ENCODE data around the gene SKAP2. TPM values are rescaled to one million over a fixed set of nuclear protein-coding genes. Genes with fewer than 3 reads are reported as not detected.

SKAP2 gene
- total RNA-seq, 2 experiments from 2014 or later: 7.8 to 10.4 TPM

GRCh38 chr7:26794541-26794940, 69.8 kb downstream of the SKAP2 start:
- peaks cover 2% of the 10 kb centered on the region for H3K9me3 Mint-ChIP-seq (ENCODE audit: low read depth)
- H3K27ac Mint-ChIP-seq: no peak overlapping the region
- ATAC-seq (no peak), DNase-seq (no peak)
- intact Hi-C loops (cut with DNase I, micrococcal nuclease): no loop called here
- peaks cover 6% of the 10 kb centered on the region for H3K27me3 Mint-ChIP-seq
- no peak overlapping the region for H3K4me3 Mint-ChIP-seq
- peaks cover 1% of the 10 kb centered on the region for H3K36me3 Mint-ChIP-seq (ENCODE audit: low read depth)
- ChIA-PET CTCF (no interaction called here), POLR2A (no interaction called here)
- H3K4me1 Mint-ChIP-seq: no peaks in the 10 kb centered on the region

GRCh38 chr7:26792576-26792975, 71.8 kb downstream of the SKAP2 start:
- ATAC-seq (no peak), DNase-seq (no peak)
- no peak overlapping the region for H3K4me3 Mint-ChIP-seq
- intact Hi-C loops (cut with DNase I, micrococcal nuclease): no loop called here
- H3K4me1 Mint-ChIP-seq: no peaks in the 10 kb centered on the region
- H3K9me3 Mint-ChIP-seq (ENCODE audit: low read depth): no peaks in the 10 kb centered on the region
- POLR2A ChIA-PET: no interaction called here
- no peaks in the 10 kb centered on the region for H3K36me3 Mint-ChIP-seq (ENCODE audit: low read depth)
- CTCF ChIA-PET: interaction anchor here (0.6 kb wide), 1 partner anchor 733 kb away, joined by 4 read pairs; no protein-coding TSS in a partner anchor
- peaks cover 7% of the 10 kb centered on the region for H3K27me3 Mint-ChIP-seq
- H3K27ac Mint-ChIP-seq: no peak overlapping the region

- Mint-ChIP-seq H3K27ac (no peak overlapping the region), H3K27me3 (peaks cover 7% of the 10 kb centered on the region), H3K9me3 (ENCODE audit: low read depth) (no peaks in the 10 kb centered on the region), H3K36me3 (ENCODE audit: low read depth) (no peaks in the 10 kb centered on the region), H3K4me3 (no peak overlapping the region), H3K4me1 (no peaks in the 10 kb centered on the region)
- ATAC-seq: no peak
- intact Hi-C loops (cut with DNase I, micrococcal nuclease): no loop called here
- CTCF ChIA-PET: no interaction called here
- POLR2A ChIA-PET: no interaction called here
- no peak for DNase-seq
Measured at GRCh38 chr7:26792006-26792405, 72.4 kb downstream of the SKAP2 start.

DNA sequence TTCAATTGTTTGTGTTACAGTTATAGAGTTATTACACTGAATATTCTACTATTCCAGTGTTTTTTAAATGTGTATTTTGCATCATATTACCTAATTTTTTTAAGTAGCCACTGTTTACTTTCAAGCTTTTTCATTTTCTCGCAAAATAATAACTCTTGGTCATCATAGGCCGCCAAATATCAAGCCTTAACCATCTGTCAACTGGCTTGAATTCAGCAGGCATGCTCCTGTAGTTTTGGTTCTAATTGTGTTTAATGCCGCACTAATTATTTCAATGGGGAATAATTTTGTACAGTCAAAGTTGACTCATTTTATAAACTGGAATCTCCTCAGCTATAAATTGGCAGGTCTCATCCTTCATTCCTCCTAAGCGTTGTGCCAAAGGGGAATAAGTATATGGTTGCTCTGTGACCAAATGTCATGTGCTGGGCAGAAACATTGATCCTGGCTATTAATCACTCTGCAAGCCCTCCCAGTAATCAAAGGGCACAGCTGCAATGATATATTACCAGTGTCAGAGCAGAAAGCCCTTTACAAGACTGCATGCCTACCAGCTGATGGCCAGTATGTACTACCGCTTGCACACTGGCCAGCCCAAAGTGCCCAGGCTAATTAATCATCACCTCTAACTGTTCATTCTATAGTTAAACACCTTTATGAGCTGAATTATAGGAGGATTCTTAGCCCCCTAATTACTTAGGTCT, 74.8 kb downstream of the SKAP2 start:
- DNase-seq: no peak
- CTCF ChIA-PET: interaction anchor here (0.6 to 1.3 kb wide), 2 partner anchors 109 to 373 kb away, joined by 3 read pairs; no protein-coding TSS in a partner anchor
- Mint-ChIP-seq H3K27me3 (peaks cover 3% of the 10 kb centered on the region), H3K27ac (no peak overlapping the region), H3K4me3 (no peak overlapping the region), H3K4me1 (no peaks in the 10 kb centered on the region), H3K9me3 (ENCODE audit: low read depth) (no peaks in the 10 kb centered on the region), H3K36me3 (ENCODE audit: low read depth) (no peaks in the 10 kb centered on the region)
- intact Hi-C loops (cut with DNase I, micrococcal nuclease): no loop called here
- POLR2A ChIA-PET: no interaction called here
- no peak for ATAC-seq

DNA sequence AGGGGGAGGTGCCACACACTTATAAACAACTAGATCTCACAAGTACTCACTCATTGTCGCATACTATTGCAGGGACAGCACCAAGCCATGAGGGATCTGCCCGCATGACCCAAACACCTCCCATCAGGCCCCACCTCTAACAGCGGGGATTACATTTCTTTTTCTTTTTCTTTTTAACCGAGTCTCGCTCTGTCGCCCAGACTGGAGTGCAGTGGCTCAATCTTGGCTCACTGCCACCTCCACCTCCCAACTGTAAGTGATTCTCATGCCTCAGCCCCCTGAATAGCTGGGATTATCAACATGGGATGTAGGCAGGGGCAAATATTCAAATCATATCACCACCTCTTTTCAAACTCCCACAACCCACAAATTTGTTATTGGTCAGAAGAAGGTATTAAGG, 76.7 kb downstream of the SKAP2 start:
- DNase-seq: no peak
- intact Hi-C loops (cut with DNase I, micrococcal nuclease): no loop called here
- ChIA-PET CTCF (no interaction called here), POLR2A (no interaction called here)
- no peak for ATAC-seq
- Mint-ChIP-seq H3K4me1 (no peaks in the 10 kb centered on the region), H3K9me3 (ENCODE audit: low read depth) (no peaks in the 10 kb centered on the region), H3K27ac (no peak overlapping the region), H3K36me3 (ENCODE audit: low read depth) (no peaks in the 10 kb centered on the region), H3K4me3 (no peak overlapping the region), H3K27me3 (peaks cover 3% of the 10 kb centered on the region)

DNA sequence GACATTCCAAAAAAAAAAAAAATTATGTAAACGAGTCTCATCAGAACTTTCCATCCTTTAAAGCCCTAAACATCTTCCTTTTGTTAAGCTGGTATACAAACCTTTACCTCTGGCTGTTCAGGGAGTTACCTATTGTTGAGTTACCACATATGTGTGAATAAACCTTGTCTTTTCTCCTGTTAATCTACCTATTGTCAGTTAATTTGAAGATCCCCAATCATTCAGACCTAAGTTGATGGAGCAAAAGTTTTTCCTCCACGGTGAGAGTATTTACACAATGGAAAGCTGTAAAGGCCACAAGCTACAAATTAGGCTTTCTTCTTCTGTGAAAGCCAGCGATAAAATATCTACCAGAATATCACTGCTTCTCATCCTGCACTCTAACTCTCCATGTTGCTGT, 80.3 kb downstream of the SKAP2 start:
- ChIA-PET POLR2A (no interaction called here), CTCF (interaction anchor here (0.7 kb wide), 1 partner anchor 282 kb away, joined by 3 read pairs; no protein-coding TSS in a partner anchor)
- Mint-ChIP-seq H3K4me1 (no peaks in the 10 kb centered on the region), H3K27ac (no peak overlapping the region), H3K27me3 (peaks cover 3% of the 10 kb centered on the region), H3K36me3 (ENCODE audit: low read depth) (no peaks in the 10 kb centered on the region), H3K9me3 (ENCODE audit: low read depth) (no peaks in the 10 kb centered on the region), H3K4me3 (no peak overlapping the region)
- DNase-seq: no peak
- no peak for ATAC-seq
- intact Hi-C loops (cut with DNase I, micrococcal nuclease): no loop called here

GRCh38 chr7:26782501-26782900, 81.9 kb downstream of the SKAP2 start:
- intact Hi-C loops (cut with DNase I, micrococcal nuclease): no loop called here
- no peaks in the 10 kb centered on the region for H3K4me1 Mint-ChIP-seq
- POLR2A ChIA-PET: no interaction called here
- CTCF ChIA-PET: interaction anchor here (0.7 to 0.9 kb wide), 2 partner anchors 127 to 378 kb away, joined by 3 to 5 read pairs; no protein-coding TSS in a partner anchor
- H3K27ac Mint-ChIP-seq: no peak overlapping the region
- no peaks in the 10 kb centered on the region for H3K36me3 Mint-ChIP-seq (ENCODE audit: low read depth)
- H3K4me3 Mint-ChIP-seq: no peak overlapping the region
- H3K9me3 Mint-ChIP-seq (ENCODE audit: low read depth): no peaks in the 10 kb centered on the region
- H3K27me3 Mint-ChIP-seq: no peaks in the 10 kb centered on the region
- DNase-seq (no peak), ATAC-seq (no peak)

GRCh38 chr7:26779978-26780595, 84.3 kb downstream of the SKAP2 start:
- H3K9me3 Mint-ChIP-seq (ENCODE audit: low read depth): no peaks in the 10 kb centered on the region
- no peaks in the 10 kb centered on the region for H3K27me3 Mint-ChIP-seq
- ChIA-PET POLR2A (no interaction called here), CTCF (no interaction called here)
- DNase-seq (no peak), ATAC-seq (no peak)
- H3K27ac Mint-ChIP-seq: no peak overlapping the region
- no peaks in the 10 kb centered on the region for H3K36me3 Mint-ChIP-seq (ENCODE audit: low read depth)
- no peak overlapping the region for H3K4me3 Mint-ChIP-seq
- intact Hi-C loops (cut with DNase I, micrococcal nuclease): no loop called here
- H3K4me1 Mint-ChIP-seq: no peaks in the 10 kb centered on the region

- ChIA-PET CTCF (no interaction called here), POLR2A (no interaction called here)
- Mint-ChIP-seq H3K4me1 (no peaks in the 10 kb centered on the region), H3K4me3 (no peak overlapping the region), H3K27me3 (no peaks in the 10 kb centered on the region), H3K36me3 (ENCODE audit: low read depth) (no peaks in the 10 kb centered on the region), H3K9me3 (ENCODE audit: low read depth) (no peaks in the 10 kb centered on the region), H3K27ac (no peak overlapping the region)
- DNase-seq: no peak
- no peak for ATAC-seq
- intact Hi-C loops (cut with DNase I, micrococcal nuclease): no loop called here
Measured at GRCh38 chr7:26777385-26777784, 87.0 kb downstream of the SKAP2 start.

GRCh38 chr7:26760501-26760900, 103.9 kb downstream of the SKAP2 start:
- Mint-ChIP-seq H3K36me3 (ENCODE audit: low read depth) (no peaks in the 10 kb centered on the region), H3K27me3 (no peaks in the 10 kb centered on the region), H3K27ac (no peak overlapping the region), H3K9me3 (ENCODE audit: low read depth) (no peaks in the 10 kb centered on the region), H3K4me1 (no peaks in the 10 kb centered on the region), H3K4me3 (no peak overlapping the region)
- intact Hi-C loops (cut with DNase I, micrococcal nuclease): no loop called here
- CTCF ChIA-PET: no interaction called here
- no peak for DNase-seq
- POLR2A ChIA-PET: no interaction called here
- no peak for ATAC-seq

- intact Hi-C loops (cut with DNase I, micrococcal nuclease): no loop called here
- Mint-ChIP-seq H3K36me3 (ENCODE audit: low read depth) (no peaks in the 10 kb centered on the region), H3K27ac (no peak overlapping the region), H3K9me3 (ENCODE audit: low read depth) (no peaks in the 10 kb centered on the region), H3K4me1 (no peaks in the 10 kb centered on the region), H3K27me3 (no peaks in the 10 kb centered on the region), H3K4me3 (no peak overlapping the region)
- ATAC-seq (no peak), DNase-seq (no peak)
- ChIA-PET POLR2A (no interaction called here), CTCF (interaction anchor here (0.9 kb wide), 1 partner anchor 249 kb away, joined by 4 read pairs; no protein-coding TSS in a partner anchor)
Measured at GRCh38 chr7:26759108-26759507, 105.3 kb downstream of the SKAP2 start.

GRCh38 chr7:26743205-26743604, 121.2 kb downstream of the SKAP2 start:
- ChIA-PET CTCF (interaction anchor here (1.1 kb wide), 1 partner anchor 436 kb away, joined by 3 read pairs; no protein-coding TSS in a partner anchor), POLR2A (interaction anchor here (0.6 kb wide), 1 partner anchor 368 kb away, joined by 4 read pairs; no protein-coding TSS in a partner anchor)
- H3K36me3 Mint-ChIP-seq (ENCODE audit: low read depth): no peaks in the 10 kb centered on the region
- DNase-seq: no peak
- peaks cover 3% of the 10 kb centered on the region for H3K27me3 Mint-ChIP-seq
- H3K27ac Mint-ChIP-seq: no peak overlapping the region
- intact Hi-C loops (cut with DNase I, micrococcal nuclease): no loop called here
- no peaks in the 10 kb centered on the region for H3K9me3 Mint-ChIP-seq (ENCODE audit: low read depth)
- ATAC-seq: no peak
- no peak overlapping the region for H3K4me3 Mint-ChIP-seq
- H3K4me1 Mint-ChIP-seq: no peaks in the 10 kb centered on the region

All from activated CD4-positive, alpha-beta T cell treated with anti-CD3 and anti-CD28 coated beads for 36 hours (primary cell).